NT2/D1 (cell line): Measurements from ENCODE around the gene DSE.
"Not testable (repeated sequence)": the region's sequence is repeated elsewhere in the genome, so short reads cannot be mapped to it uniquely, and the experiment has no call there.

ENCODE experiments used
- YY1 ChIP-seq: IDR thresholded peaks from 2 replicates; pipeline ENCODE4 v1.6.1; 2011; ENCODE audit not compliant: insufficient read length, insufficient read depth
- ZNF274 ChIP-seq: IDR thresholded peaks from 2 replicates; pipeline ENCODE4 v1.6.1; 2011; ENCODE audit warnings: mild to moderate bottlenecking, low read depth, low read length

GRCh38 chr6:116334638-116335409, 35.9 kb upstream of the DSE start:
- TF ChIP-seq ZNF274, YY1: not testable (repeated sequence)
